Measurements from ENCODE around the gene MYCBPAP.

Gene MYCBPAP

GRCh38 chr17:50539762-50540559, 31.7 kb downstream of the MYCBPAP start:
- TF ChIP-seq, protein P1, sequence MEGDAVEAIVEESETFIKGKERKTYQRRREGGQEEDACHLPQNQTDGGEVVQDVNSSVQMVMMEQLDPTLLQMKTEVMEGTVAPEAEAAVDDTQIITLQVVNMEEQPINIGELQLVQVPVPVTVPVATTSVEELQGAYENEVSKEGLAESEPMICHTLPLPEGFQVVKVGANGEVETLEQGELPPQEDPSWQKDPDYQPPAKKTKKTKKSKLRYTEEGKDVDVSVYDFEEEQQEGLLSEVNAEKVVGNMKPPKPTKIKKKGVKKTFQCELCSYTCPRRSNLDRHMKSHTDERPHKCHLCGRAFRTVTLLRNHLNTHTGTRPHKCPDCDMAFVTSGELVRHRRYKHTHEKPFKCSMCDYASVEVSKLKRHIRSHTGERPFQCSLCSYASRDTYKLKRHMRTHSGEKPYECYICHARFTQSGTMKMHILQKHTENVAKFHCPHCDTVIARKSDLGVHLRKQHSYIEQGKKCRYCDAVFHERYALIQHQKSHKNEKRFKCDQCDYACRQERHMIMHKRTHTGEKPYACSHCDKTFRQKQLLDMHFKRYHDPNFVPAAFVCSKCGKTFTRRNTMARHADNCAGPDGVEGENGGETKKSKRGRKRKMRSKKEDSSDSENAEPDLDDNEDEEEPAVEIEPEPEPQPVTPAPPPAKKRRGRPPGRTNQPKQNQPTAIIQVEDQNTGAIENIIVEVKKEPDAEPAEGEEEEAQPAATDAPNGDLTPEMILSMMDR (IDR thresholded peaks at IDR 0.05; ENCODE audit: insufficient read depth, missing control alignments): no peak
- DNase-seq (ENCODE audit: insufficient read length, low spot score) (no peak), FAIRE-seq (no peak)

- DNase-seq (ENCODE audit: insufficient read length, low spot score): no peak
- TF ChIP-seq, protein P1 (IDR thresholded peaks at IDR 0.05; ENCODE audit: insufficient read depth, missing control alignments): no peak
- FAIRE-seq: no peak
Measured at GRCh38 chr17:50540560-50541401, 32.5 kb downstream of the MYCBPAP start.

GRCh38 chr17:50541402-50541715, 33.1 kb downstream of the MYCBPAP start:
- FAIRE-seq: no peak
- DNase-seq (ENCODE audit: insufficient read length, low spot score): no peak
- TF ChIP-seq, protein P1 (IDR thresholded peaks at IDR 0.05; ENCODE audit: insufficient read depth, missing control alignments): no peak

GRCh38 chr17:50541716-50542688, 33.8 kb downstream of the MYCBPAP start:
- peak; percentile 97 for DNase-seq (ENCODE audit: insufficient read length, low spot score)
- TF ChIP-seq, protein P1 (IDR thresholded peaks at IDR 0.05; ENCODE audit: insufficient read depth, missing control alignments): no peak
- no peak for FAIRE-seq

- FAIRE-seq: no peak
- TF ChIP-seq, protein P1 (IDR thresholded peaks at IDR 0.05; ENCODE audit: insufficient read depth, missing control alignments): no peak
Measured at GRCh38 chr17:50542795-50543774, 34.8 kb downstream of the MYCBPAP start.

DNA sequence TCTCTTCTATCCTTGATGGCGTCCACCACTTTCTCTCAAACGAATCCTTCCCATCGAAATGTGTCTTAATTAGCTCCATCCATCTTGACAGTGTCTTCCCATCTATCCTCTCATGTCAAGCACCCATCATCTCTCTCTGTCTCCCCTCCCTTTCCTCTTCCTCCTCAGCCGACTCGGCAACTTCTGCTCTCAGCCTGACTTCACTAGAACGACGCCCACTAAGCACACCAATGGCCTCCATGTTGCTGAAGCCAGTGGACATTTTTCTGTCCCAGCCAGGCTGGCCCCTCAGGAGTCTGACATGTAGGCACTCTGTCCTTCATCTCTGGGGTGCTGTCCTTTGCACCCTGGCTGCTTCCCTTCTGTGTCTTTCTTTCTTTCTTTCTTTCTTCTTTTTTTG, 36.3 kb downstream of the MYCBPAP start:
- FAIRE-seq (no peak), DNase-seq (ENCODE audit: insufficient read length, low spot score) (no peak)
- TF ChIP-seq, protein P1 (IDR thresholded peaks at IDR 0.05; ENCODE audit: insufficient read depth, missing control alignments): no peak

More at GRCh38 chr17:50542795-50543774, 34.8 kb downstream of the MYCBPAP start:
- no peak for DNase-seq (ENCODE audit: insufficient read length, low spot score)

All from D721Med (cell line).